GM12872 (cell line): ENCODE results near the gene ADCK1.

Experiments used
- TF ChIP-seq, protein P1 (sequence below): IDR thresholded peaks from 3 replicates; pipeline ENCODE4 v1.5.1; 2011; ENCODE audit warnings: low read depth, mild to moderate bottlenecking, low read length, moderate library complexity; ENCODE audit not compliant: insufficient read depth

Gene ADCK1

GRCh38 chr14:77763978-77764377 is 35.9 kb upstream of the ADCK1 start:
- TF ChIP-seq, protein P1, sequence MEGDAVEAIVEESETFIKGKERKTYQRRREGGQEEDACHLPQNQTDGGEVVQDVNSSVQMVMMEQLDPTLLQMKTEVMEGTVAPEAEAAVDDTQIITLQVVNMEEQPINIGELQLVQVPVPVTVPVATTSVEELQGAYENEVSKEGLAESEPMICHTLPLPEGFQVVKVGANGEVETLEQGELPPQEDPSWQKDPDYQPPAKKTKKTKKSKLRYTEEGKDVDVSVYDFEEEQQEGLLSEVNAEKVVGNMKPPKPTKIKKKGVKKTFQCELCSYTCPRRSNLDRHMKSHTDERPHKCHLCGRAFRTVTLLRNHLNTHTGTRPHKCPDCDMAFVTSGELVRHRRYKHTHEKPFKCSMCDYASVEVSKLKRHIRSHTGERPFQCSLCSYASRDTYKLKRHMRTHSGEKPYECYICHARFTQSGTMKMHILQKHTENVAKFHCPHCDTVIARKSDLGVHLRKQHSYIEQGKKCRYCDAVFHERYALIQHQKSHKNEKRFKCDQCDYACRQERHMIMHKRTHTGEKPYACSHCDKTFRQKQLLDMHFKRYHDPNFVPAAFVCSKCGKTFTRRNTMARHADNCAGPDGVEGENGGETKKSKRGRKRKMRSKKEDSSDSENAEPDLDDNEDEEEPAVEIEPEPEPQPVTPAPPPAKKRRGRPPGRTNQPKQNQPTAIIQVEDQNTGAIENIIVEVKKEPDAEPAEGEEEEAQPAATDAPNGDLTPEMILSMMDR = no peak

DNA sequence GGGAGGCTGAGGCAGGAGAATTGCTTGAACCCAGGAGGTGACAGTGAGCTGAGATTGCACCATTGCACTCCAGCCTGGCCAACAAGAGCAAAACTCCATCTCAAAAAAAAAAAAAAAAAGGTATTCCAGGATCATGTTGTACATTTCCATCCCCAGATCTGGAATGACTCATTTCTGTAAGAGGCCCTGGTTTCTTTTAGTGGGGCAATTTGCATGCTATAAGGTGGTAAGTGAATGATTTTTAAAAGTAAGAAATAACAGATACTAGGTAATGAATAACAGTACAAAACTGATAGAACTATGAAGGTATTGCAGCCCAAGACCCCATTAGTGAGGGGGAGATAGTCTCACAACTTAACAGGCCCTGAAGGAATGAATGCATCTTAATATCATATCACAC is 17.7 kb upstream of the ADCK1 start:
- TF ChIP-seq, protein P1 = no peak

DNA sequence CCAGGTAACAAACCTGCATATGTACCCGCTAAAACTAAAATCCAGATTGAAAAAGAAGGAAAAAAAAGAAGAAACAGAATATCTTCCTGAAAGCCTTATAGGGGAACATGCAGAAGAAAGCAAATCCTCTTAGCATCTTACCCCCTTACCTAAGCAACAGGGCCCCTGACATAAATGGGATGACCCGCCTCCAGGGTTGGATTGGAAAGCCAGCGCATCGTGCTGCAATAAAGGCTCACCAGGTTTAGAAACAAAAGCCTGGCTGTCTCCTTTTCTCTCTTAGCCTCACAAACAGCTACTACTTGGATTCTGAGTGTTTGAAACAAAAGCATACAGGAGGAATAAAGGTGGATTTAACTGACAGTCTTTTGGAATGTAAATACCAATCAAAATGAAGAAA is 13.8 kb upstream of the ADCK1 start:
- TF ChIP-seq, protein P1 = no peak

GRCh38 chr14:77790566-77791224 is 9.2 kb upstream of the ADCK1 start:
- TF ChIP-seq, protein P1 = no peak

DNA sequence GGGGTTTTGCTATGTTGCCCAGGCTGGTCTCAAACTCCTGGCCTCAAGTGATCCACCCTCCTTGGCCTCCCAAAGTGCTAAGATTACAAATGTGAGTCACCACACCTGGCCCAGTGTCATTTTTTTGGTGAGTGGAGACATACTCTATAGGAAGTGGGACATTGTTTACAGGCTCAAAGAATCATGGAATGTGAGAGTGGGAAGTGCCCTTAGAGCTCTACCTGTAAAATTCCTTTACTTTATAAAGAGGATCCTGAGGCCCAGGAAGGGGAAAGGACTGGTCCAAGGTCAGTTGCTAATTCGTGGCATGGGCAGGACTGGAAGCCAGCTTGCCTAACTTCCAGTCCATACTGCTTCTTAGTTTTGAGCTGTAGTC is 8.7 kb upstream of the ADCK1 start:
- TF ChIP-seq, protein P1 = no peak

DNA sequence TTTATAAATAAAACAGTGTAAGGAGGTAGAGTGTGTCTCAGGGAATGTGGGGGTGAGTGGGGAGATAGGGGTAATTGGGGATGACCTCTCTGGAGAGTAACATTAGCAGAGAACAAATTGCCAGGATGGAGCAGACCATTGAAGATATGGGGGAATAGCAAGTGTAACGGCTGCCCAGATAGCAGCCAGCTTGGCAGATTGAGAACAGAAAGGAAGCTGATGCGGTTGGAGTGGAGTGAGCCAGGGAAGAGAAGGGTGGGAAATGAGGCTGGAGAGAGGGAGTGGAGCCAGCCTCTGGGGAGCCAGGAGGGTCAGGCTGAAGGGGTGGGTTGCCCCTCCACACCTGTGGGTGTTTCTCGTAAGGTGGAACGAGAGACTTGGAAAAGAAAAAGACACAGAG is 5.6 kb upstream of the ADCK1 start:
- TF ChIP-seq, protein P1 = no peak

- TF ChIP-seq, protein P1 = no peak
Measured at GRCh38 chr14:77800814-77801213, 905 bp downstream of the ADCK1 start.
